Suprapubic skin (tissue), 4 donors: Measurements from ENCODE around the gene HERC6.

ENCODE experiments used
- CTCF ChIP-seq, 2 donors: fragments of 200-600 bp in 1 of 2; fragments of 450-650 bp in 1 of 2; sonication (generic) in 1 of 2; IDR thresholded peaks; one replicate each; pipeline ENCODE4 v1.5.1; 2016 to 2019; ENCODE audit warnings: antibody characterized with exemption in 2 of 2, mild to moderate bottlenecking in 1 of 2, moderate library complexity in 1 of 2
- POLR2A ChIP-seq, 2 donors: fragments of 450-650 bp; IDR thresholded peaks; one replicate each; pipeline ENCODE4 v1.6.1; 2017; ENCODE audit warnings: antibody characterized with exemption in 2 of 2, mild to moderate bottlenecking in 2 of 2, moderate library complexity in 2 of 2
- POLR2AphosphoS5 ChIP-seq, 3 donors: sonication (generic); formaldehyde crosslinking; IDR thresholded peaks; one replicate each; pipeline ENCODE4 v1.6.1; 2017; ENCODE audit warnings: antibody characterized with exemption in 3 of 3

- no peak for TF ChIP-seq CTCF (IDR thresholded peaks at IDR 0.05)
- no peak for TF ChIP-seq POLR2A (IDR thresholded peaks at IDR 0.05)
- TF ChIP-seq POLR2AphosphoS5 (IDR thresholded peaks at IDR 0.05) = no peak
Measured at GRCh38 chr4:88415982-88416381, 37.3 kb downstream of the HERC6 start.
